ENCODE results near the gene PHYKPL. TPM values are rescaled to one million over a fixed set of nuclear protein-coding genes. Genes with fewer than 3 reads are reported as not detected.

The PHYKPL gene
- total and polyA plus RNA-seq, 2 of the 8 experiments (the other 6 are each of a cell fraction or from before 2014, with no cell fraction given), result 25.1 to 32.1 TPM

- TF ChIP-seq CHD7 (IDR thresholded peaks at IDR 0.05; ENCODE audit: insufficient replicate concordance, low read length), result no peak
- no peak for TF ChIP-seq CHD2 (IDR thresholded peaks at IDR 0.05; ENCODE audit: low read length)
- no peak for TF ChIP-seq CBX8 (IDR thresholded peaks at IDR 0.05; ENCODE audit: borderline replicate concordance, low read depth, low read length)
- TF ChIP-seq POU5F1 (IDR thresholded peaks at IDR 0.05; ENCODE audit: low read depth, low read length), result no peak
- TF ChIP-seq MAX (IDR thresholded peaks at IDR 0.05), result no peak
- TF ChIP-seq CTCF (IDR thresholded peaks at IDR 0.05; ENCODE audit: control extremely low read depth in 1 of 3, insufficient read depth in 1 of 3, low read depth in 1 of 3, low read length in 3 of 3), result no peak
- no peak for TF ChIP-seq SIX5 (IDR thresholded peaks at IDR 0.05; ENCODE audit: low read depth, low read length)
- no peak for TF ChIP-seq EP300 (IDR thresholded peaks at IDR 0.05; ENCODE audit: borderline replicate concordance in 1 of 2, low read depth in 2 of 2, low read length in 2 of 2)
- TF ChIP-seq SIRT6 (IDR thresholded peaks at IDR 0.05; ENCODE audit: low read length), result no peak
These were observed 40.9 kb downstream of the PHYKPL start (continued) for GRCh38 chr5:178191661-178192060.
